Measurements from ENCODE around the gene FGGY.
"Not testable (repeated sequence)": the region's sequence is repeated elsewhere in the genome, so short reads cannot be mapped to it uniquely, and the experiment has no call there.

FGGY gene

DNA sequence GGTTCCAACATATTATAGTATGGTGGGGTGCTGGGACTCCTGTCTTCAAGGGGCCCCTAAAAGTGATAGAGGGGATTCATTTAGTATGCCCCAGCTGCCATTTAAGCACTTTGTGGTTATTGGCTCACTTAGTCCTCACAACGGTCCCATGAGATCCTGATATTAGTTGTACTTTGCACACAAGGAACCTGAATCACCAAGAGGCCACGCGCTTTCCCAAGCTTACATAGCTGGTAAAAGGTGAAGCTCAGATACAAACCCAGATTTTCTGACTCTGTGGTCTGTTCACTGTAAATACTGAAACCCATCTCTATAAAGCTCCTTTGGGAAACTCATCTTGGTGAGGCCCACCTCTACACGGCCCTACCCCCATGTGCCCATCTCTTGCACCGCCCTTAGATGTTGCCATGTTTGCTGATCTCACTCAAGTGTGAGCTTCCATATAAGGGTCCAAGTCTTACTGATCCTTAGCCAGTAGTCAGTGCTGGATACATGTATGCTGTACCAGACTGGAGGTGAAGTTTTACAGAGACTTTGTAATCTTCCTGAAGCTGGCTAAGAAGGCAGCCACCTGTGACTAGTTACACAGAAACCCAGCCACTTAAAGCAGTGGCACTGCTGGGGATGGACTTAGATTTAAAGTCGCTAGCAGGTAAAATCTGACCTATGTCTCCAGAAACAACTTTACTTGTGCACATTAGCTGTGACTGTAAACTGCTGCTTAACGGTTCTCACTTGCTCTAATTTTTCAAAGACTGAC is 393.5 kb downstream of the FGGY start:
- in situ Hi-C loops (cut with HindIII; ENCODE audit: low sequenced_read_pairs), result no loop called here

GRCh38 chr1:59691261-59691660 is 394.4 kb downstream of the FGGY start:
- in situ Hi-C loops (cut with HindIII; ENCODE audit: low sequenced_read_pairs), result no loop called here

DNA sequence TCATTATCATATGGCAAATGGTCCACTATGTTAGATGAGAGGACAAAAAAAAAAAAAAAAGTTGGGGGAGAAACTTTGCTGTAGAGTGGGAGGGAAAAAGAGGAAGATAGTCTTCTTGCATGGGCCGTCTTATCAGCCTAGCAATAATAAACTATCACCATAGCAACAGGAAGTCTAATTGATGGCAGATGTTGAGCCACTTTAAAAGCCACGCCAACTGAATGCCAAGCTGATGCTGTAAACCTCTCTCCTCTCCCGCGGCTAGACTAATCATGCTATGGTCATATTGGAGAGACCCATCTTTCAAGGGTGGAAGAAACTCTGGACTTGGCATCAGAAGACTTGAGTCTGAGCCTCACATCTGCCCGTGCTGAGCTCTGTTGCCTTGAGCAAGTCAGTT is 395.7 kb downstream of the FGGY start:
- in situ Hi-C loops (cut with HindIII; ENCODE audit: low sequenced_read_pairs), result no loop called here

GRCh38 chr1:59693406-59693805 is 396.5 kb downstream of the FGGY start:
- in situ Hi-C loops (cut with HindIII; ENCODE audit: low sequenced_read_pairs), result no loop called here

GRCh38 chr1:59695252-59695651 is 398.4 kb downstream of the FGGY start:
- in situ Hi-C loops (cut with HindIII; ENCODE audit: low sequenced_read_pairs), result loop anchor here (5.0 kb wide), 1 partner anchor 908 kb away; no protein-coding TSS in a partner anchor

GRCh38 chr1:59696421-59697115 is 399.7 kb downstream of the FGGY start:
- in situ Hi-C loops (cut with HindIII; ENCODE audit: low sequenced_read_pairs), result loop anchor here (5.0 kb wide), 1 partner anchor 909 kb away; no protein-coding TSS in a partner anchor

GRCh38 chr1:59697150-59697800 is 400.4 kb downstream of the FGGY start:
- in situ Hi-C loops (cut with HindIII; ENCODE audit: low sequenced_read_pairs), result loop anchor here (5.0 kb wide), 1 partner anchor 910 kb away; no protein-coding TSS in a partner anchor

GRCh38 chr1:59698386-59698785 is 401.5 kb downstream of the FGGY start:
- in situ Hi-C loops (cut with HindIII; ENCODE audit: low sequenced_read_pairs), result loop anchor here (5.0 kb wide), 1 partner anchor 911 kb away; no protein-coding TSS in a partner anchor

DNA sequence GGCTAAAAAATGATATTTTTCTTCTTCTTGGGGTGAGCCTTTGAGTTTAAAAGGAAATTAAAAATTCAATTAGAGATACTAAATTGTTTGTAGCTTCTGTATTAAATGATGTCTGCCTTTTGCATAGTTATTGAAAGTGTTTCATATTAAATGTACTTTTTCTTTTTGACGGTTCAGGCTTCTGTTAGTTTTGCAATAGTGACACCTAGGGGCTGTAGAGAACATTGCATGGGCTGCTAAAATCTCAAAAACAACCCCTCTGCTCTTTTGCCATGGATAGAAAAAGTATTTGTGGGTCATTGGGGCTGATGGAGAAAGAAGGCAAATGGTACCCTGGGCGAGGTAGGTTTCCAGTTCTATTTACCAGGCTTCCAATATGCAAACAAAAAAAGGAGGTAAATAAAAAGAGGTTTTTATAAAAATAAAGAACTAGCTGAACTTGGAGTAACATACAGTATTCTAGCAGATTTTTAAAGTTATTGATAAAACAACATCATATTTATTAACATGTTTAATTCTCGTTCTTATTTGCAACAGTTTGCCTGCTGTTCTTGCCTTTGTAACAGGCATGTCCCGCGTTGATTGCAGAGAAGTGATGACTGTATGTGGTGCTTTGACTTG is 402.4 kb downstream of the FGGY start:
- in situ Hi-C loops (cut with HindIII; ENCODE audit: low sequenced_read_pairs), result loop anchor here (5.0 kb wide), 1 partner anchor 912 kb away; no protein-coding TSS in a partner anchor

DNA sequence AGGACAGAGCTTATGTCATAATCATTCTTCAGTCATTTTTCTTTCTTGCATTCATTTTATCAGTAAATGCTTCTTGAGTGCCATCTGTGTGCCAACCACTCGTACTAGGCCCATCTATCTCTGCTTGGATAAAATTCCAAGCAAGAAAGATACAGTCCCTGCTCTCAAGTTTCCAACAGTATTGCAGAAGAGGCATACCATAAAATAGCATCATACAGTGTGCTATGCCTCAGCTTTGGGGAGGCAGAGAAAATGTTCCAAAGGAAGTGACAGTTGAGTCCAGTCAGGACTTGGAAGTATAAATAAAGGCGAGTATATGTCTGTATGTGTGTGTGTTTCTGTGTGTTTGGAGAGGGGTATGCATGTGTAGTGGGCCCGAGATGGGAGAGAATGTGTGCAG is 404.5 kb downstream of the FGGY start:
- in situ Hi-C loops (cut with HindIII; ENCODE audit: low sequenced_read_pairs), result no loop called here

- in situ Hi-C loops (cut with HindIII; ENCODE audit: low sequenced_read_pairs), result no loop called here
Observed at GRCh38 chr1:59703226-59703917, 406.5 kb downstream of the FGGY start.

DNA sequence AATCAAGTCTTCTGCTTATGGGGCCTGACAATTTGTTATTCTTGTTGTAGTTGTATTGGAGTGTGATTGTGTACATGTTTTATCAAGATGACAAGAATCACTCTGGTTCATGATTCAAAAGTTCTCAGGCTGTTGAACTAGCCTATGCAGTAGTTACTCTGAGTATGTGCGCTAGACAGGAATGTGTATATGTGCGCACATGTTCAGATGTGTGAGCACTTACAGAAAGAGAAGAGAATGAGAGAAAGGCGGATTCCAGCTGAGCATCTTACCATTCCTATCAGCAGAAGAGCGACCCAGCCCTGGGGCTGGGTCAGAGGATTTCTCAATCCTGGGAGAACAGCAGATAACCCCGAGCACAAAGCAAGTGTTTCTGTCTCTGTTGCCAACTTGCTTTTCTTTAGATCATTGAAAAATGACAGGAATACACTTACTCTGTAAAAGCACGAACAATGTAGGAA is 407.1 kb downstream of the FGGY start:
- in situ Hi-C loops (cut with HindIII; ENCODE audit: low sequenced_read_pairs), result no loop called here

GRCh38 chr1:59704716-59705115 is 407.8 kb downstream of the FGGY start:
- in situ Hi-C loops (cut with HindIII; ENCODE audit: low sequenced_read_pairs), result no loop called here

- in situ Hi-C loops (cut with HindIII; ENCODE audit: low sequenced_read_pairs), result no loop called here
Observed at GRCh38 chr1:59705466-59706302, 408.8 kb downstream of the FGGY start.

- in situ Hi-C loops (cut with HindIII; ENCODE audit: low sequenced_read_pairs), result no loop called here
Observed at GRCh38 chr1:59706303-59706599, 409.4 kb downstream of the FGGY start.

- in situ Hi-C loops (cut with HindIII; ENCODE audit: low sequenced_read_pairs), result no loop called here
Observed at GRCh38 chr1:59707178-59707791, 410.4 kb downstream of the FGGY start.

GRCh38 chr1:59709333-59709732 is 412.4 kb downstream of the FGGY start:
- in situ Hi-C loops (cut with HindIII; ENCODE audit: low sequenced_read_pairs), result no loop called here

DNA sequence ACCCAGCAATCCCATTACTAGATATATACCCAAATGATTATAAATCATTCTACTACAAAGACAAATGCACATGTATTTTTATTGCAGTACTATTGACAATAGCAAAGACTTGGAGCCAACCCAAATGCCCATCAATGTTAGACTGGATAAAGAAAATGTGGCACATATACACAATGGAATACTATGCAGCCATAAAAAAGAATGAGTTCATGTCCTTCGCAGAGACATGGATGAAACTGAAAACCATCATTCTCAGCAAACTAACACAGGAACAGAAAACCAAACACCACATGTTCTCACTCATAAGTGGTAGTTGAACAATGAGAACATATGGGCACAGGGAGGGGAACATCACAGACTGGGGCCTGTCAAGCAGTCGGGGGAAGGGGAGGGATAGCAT is 414.0 kb downstream of the FGGY start:
- in situ Hi-C loops (cut with HindIII; ENCODE audit: low sequenced_read_pairs), result not testable (repeated sequence)

DNA sequence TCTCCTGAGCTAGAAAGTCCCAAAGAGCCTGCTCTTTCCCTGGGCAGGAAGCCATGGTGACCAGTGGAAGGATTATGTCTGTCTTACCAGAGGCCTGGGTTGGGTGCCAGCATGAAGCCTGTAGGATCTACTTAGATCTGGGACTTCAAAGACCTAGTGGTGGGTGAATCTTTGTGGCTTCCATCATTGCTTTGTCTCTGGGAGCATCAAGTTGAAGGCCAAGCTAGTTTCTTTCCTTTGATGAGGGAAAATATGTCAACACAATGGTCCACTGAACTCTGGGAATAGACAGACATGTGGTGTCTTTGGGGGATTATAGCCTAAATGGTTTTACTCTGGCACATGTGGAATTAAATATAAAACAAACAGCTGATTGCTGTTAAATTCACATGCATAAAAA is 417.3 kb downstream of the FGGY start:
- in situ Hi-C loops (cut with HindIII; ENCODE audit: low sequenced_read_pairs), result no loop called here

All from endothelial cell of hepatic sinusoid (primary cell).